ENCODE results near the gene FTSJ1. TPM values are rescaled to one million over a fixed set of nuclear protein-coding genes. Genes with fewer than 3 reads are reported as not detected.

FTSJ1 gene
- total RNA-seq, 1 experiment from 2014 or later = 61.3 TPM

DNA sequence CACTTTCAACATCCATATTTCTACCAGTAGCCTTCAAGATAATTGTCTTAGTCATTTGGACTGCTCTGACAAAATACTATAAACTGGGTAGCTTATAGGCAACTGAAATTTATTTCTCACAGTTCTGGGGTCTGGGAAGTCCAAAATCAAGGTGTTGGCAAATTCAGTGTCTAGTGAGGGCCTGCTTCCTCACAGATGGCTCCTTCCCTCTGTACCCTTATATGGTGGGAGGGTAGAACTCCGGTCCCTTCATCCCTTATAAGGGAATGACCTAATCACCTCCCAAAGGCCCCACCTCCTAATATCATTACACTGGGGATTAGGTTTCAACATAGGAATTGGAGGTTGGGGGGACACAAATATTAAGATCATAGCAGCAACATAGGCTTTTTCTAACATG, 56.2 kb downstream of the FTSJ1 start:
- DNase-seq (ENCODE audit: low spot score) = no peak
- no TSS peak for BruUV-seq (replicated peaks)
- POLR2A ChIA-PET (ENCODE audit: low non-redundant PET) = no interaction called here
- Histone ChIP-seq H3K9me3 (ENCODE audit: low read depth, low read length, poor library complexity, severe bottlenecking) (no peaks in the 10 kb centered on the region), H3K4me3 (ENCODE audit: low read depth, low read length, poor library complexity, severe bottlenecking) (no peak overlapping the region), H3K4me1 (ENCODE audit: insufficient read depth, low read length, poor library complexity, severe bottlenecking) (no peaks in the 10 kb centered on the region), H3K36me3 (ENCODE audit: insufficient read depth, low read length, poor library complexity, severe bottlenecking) (peaks cover 9% of the 10 kb centered on the region), H3K27me3 (replicated peaks; ENCODE audit: insufficient read depth, low read depth, low read length, poor library complexity) (no peaks in the 10 kb centered on the region), H3K27ac (ENCODE audit: low read depth, low read length, poor library complexity, severe bottlenecking) (no peak overlapping the region)
- intact Hi-C loops (cut with micrococcal nuclease; ENCODE audit: unreplicated experiment) = no loop called here
- CTCF ChIA-PET = no interaction called here
- no peak for TF ChIP-seq EZH2 (IDR thresholded peaks at IDR 0.05; ENCODE audit: borderline replicate concordance, low read depth, low read length, poor library complexity, severe bottlenecking)
- TF ChIP-seq, protein P1, sequence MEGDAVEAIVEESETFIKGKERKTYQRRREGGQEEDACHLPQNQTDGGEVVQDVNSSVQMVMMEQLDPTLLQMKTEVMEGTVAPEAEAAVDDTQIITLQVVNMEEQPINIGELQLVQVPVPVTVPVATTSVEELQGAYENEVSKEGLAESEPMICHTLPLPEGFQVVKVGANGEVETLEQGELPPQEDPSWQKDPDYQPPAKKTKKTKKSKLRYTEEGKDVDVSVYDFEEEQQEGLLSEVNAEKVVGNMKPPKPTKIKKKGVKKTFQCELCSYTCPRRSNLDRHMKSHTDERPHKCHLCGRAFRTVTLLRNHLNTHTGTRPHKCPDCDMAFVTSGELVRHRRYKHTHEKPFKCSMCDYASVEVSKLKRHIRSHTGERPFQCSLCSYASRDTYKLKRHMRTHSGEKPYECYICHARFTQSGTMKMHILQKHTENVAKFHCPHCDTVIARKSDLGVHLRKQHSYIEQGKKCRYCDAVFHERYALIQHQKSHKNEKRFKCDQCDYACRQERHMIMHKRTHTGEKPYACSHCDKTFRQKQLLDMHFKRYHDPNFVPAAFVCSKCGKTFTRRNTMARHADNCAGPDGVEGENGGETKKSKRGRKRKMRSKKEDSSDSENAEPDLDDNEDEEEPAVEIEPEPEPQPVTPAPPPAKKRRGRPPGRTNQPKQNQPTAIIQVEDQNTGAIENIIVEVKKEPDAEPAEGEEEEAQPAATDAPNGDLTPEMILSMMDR (conservative IDR thresholded peaks at IDR 0.05; ENCODE audit: low read depth, low read length) = no peak

DNA sequence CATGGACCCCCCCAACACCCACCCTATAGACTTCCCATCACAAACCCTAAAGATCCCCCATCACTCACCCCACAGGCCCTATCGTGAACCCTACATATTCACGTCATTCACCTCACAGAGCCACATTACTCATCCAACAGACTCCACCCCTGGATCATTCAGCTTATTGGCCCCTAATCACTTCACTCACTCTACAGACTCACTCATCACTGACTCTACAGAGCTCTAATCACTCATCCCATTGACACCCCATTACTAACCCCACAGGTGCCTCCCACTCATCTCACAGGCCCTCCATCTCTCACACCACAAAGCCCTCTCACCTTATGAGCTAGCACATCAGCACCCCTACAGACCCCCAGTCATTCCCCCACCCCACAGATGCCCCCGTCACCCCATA, 57.2 kb downstream of the FTSJ1 start:
- ChIA-PET CTCF (no interaction called here), POLR2A (ENCODE audit: low non-redundant PET) (no interaction called here)
- H3K4me3 ChIP-seq (ENCODE audit: low read depth, low read length, poor library complexity, severe bottlenecking) = no peak overlapping the region
- intact Hi-C loops (cut with micrococcal nuclease; ENCODE audit: unreplicated experiment) = no loop called here
- H3K27me3 ChIP-seq (replicated peaks; ENCODE audit: insufficient read depth, low read depth, low read length, poor library complexity) = no peaks in the 10 kb centered on the region
- no peak for DNase-seq (ENCODE audit: low spot score)
- no TSS peak for BruUV-seq (replicated peaks)
- no peaks in the 10 kb centered on the region for H3K4me1 ChIP-seq (ENCODE audit: insufficient read depth, low read length, poor library complexity, severe bottlenecking)
- no peaks in the 10 kb centered on the region for H3K9me3 ChIP-seq (ENCODE audit: low read depth, low read length, poor library complexity, severe bottlenecking)
- TF ChIP-seq, protein P1 (conservative IDR thresholded peaks at IDR 0.05; ENCODE audit: low read depth, low read length) = no peak
- no peak for TF ChIP-seq EZH2 (IDR thresholded peaks at IDR 0.05; ENCODE audit: borderline replicate concordance, low read depth, low read length, poor library complexity, severe bottlenecking)
- peaks cover 5% of the 10 kb centered on the region for H3K36me3 ChIP-seq (ENCODE audit: insufficient read depth, low read length, poor library complexity, severe bottlenecking)
- H3K27ac ChIP-seq (ENCODE audit: low read depth, low read length, poor library complexity, severe bottlenecking) = no peak overlapping the region

Other genes with a start within 250 kb of the FTSJ1 start
- gene SSX1, start 220.8 kb upstream of the FTSJ1 start, total RNA-seq (2021) = not detected in 2 replicates
- 0.81 and 1.2 TPM in 2 replicates for gene SSX3, start 119.5 kb upstream of the FTSJ1 start, total RNA-seq (2021)
- gene SSX4, start 92.7 kb upstream of the FTSJ1 start, total RNA-seq (2021) = not detected in 2 replicates
- not detected in 2 replicates for gene SSX4B, start 64.2 kb upstream of the FTSJ1 start, total RNA-seq (2021)
- 98.9 and 112 TPM in 2 replicates for gene SLC38A5, start 5.9 kb upstream of the FTSJ1 start, total RNA-seq (2021)
- gene PORCN, start 32.8 kb downstream of the FTSJ1 start, total RNA-seq (2021) = 10.3 and 11.9 TPM in 2 replicates
- 152 and 155 TPM in 2 replicates for gene EBP, start 45.6 kb downstream of the FTSJ1 start, total RNA-seq (2021)
- 10.8 and 15.0 TPM in 2 replicates for gene TBC1D25, start 63.5 kb downstream of the FTSJ1 start, total RNA-seq (2021)
- 259 and 260 TPM in 2 replicates for gene RBM3, start 98.3 kb downstream of the FTSJ1 start, total RNA-seq (2021)
- 48.1 and 58.7 TPM in 2 replicates for gene WDR13, start 121.3 kb downstream of the FTSJ1 start, total RNA-seq (2021)
- 0.90 and 1.1 TPM in 2 replicates for gene WAS, start 207.6 kb downstream of the FTSJ1 start, total RNA-seq (2021)
- gene SUV39H1, start 220.5 kb downstream of the FTSJ1 start, total RNA-seq (2021) = 29.4 and 29.9 TPM in 2 replicates

All from A673 (cell line).